HepG2 (cell line): Measurements from ENCODE around the gene LEMD2. TPM values are rescaled to one million over a fixed set of nuclear protein-coding genes. Genes with fewer than 3 reads are reported as not detected.

Experiments used
- AFF4 ChIP-seq: sonication (generic); formaldehyde crosslinking; IDR thresholded peaks from 2 replicates; pipeline ENCODE4 v1.4.0; 2020; ENCODE audit warnings: missing genetic modification reagents
- BCLAF1 ChIP-seq: fragments of 450-650 bp; IDR thresholded peaks from 2 replicates; pipeline ENCODE4 v1.6.1; 2017; ENCODE audit warnings: mild to moderate bottlenecking
- DPF2 ChIP-seq: sonication (generic); formaldehyde crosslinking; IDR thresholded peaks from 2 replicates; pipeline ENCODE4 v1.4.0; 2020; ENCODE audit warnings: mild to moderate bottlenecking, low read depth, missing genetic modification reagents, borderline replicate concordance
- FIP1L1 ChIP-seq: fragments of 200-400 bp; formaldehyde crosslinking; IDR thresholded peaks from 2 replicates; pipeline ENCODE4 v1.6.1; 2018; ENCODE audit warnings: low read depth, mild to moderate bottlenecking, low read length, moderate library complexity, borderline replicate concordance; ENCODE audit not compliant: insufficient read depth
- GABPA ChIP-seq, 2 experiments: IDR thresholded peaks; 2 replicates each; pipeline ENCODE4 v1.6.1; 2011 to 2016; ENCODE audit warnings: low read depth in 2 of 2, low read length in 1 of 2, missing biosample characterization in 1 of 2, missing genetic modification characterization in 1 of 2
- HOXA3 ChIP-seq: sonication (generic); formaldehyde crosslinking; IDR thresholded peaks from 2 replicates; pipeline ENCODE4 v1.5.0; 2020; ENCODE audit warnings: missing genetic modification reagents
- ISL2 ChIP-seq: sonication (generic); formaldehyde crosslinking; IDR thresholded peaks from 2 replicates; pipeline ENCODE4 v1.5.0; 2020; ENCODE audit warnings: missing genetic modification reagents
- KDM3A ChIP-seq: IDR thresholded peaks from 2 replicates; pipeline ENCODE4 v1.6.1; 2018; ENCODE audit warnings: low read depth, missing compliant biosample characterization
- MED1 ChIP-seq: sonication (generic); formaldehyde crosslinking; IDR thresholded peaks from 2 replicates; pipeline ENCODE4 v1.4.0; 2020; ENCODE audit warnings: missing genetic modification reagents
- MED13 ChIP-seq: sonication (generic); formaldehyde crosslinking; IDR thresholded peaks from 2 replicates; pipeline ENCODE4 v1.5.0; 2020; ENCODE audit warnings: missing genetic modification reagents
- MIER2 ChIP-seq: IDR thresholded peaks from 2 replicates; pipeline ENCODE4 v1.6.1; 2016; ENCODE audit warnings: missing biosample characterization, missing genetic modification reagents
- PREB ChIP-seq: sonication (generic); formaldehyde crosslinking; IDR thresholded peaks from 2 replicates; pipeline ENCODE4 v1.4.0; 2020; ENCODE audit warnings: missing genetic modification reagents
- PRMT3 ChIP-seq: sonication (generic); formaldehyde crosslinking; IDR thresholded peaks from 2 replicates; pipeline ENCODE4 v1.8.1; 2022; ENCODE audit warnings: low read depth, mild to moderate bottlenecking, moderate library complexity, missing genetic modification reagents, borderline replicate concordance
- SMAD9 ChIP-seq: sonication (generic); formaldehyde crosslinking; IDR thresholded peaks from 2 replicates; pipeline ENCODE4 v1.5.1; 2020; ENCODE audit warnings: mild to moderate bottlenecking, missing genetic modification reagents
- SSRP1 ChIP-seq: IDR thresholded peaks from 2 replicates; pipeline ENCODE4 v1.6.1; 2016; ENCODE audit warnings: control low read depth
- TEAD3 ChIP-seq: optimal IDR thresholded peaks from 2 replicates; pipeline ENCODE3; 2016; ENCODE audit warnings: borderline replicate concordance
- ZBTB8A ChIP-seq: sonication (generic); formaldehyde crosslinking; IDR thresholded peaks from 2 replicates; pipeline ENCODE4 v1.4.0; 2020; ENCODE audit warnings: mild to moderate bottlenecking, low read depth, missing genetic modification reagents, borderline replicate concordance
- ZNF484 ChIP-seq: sonication (generic); formaldehyde crosslinking; IDR thresholded peaks from 2 replicates; pipeline ENCODE4 v1.5.1; 2020; ENCODE audit warnings: mild to moderate bottlenecking, low read depth, missing genetic modification reagents, borderline replicate concordance
- ZNF496 ChIP-seq: sonication (generic); formaldehyde crosslinking; IDR thresholded peaks from 2 replicates; pipeline ENCODE4 v1.8.1; 2023; ENCODE audit warnings: mild to moderate bottlenecking, moderate library complexity, missing genetic modification reagents; ENCODE audit not compliant: insufficient replicate concordance
- ZNF550 ChIP-seq: sonication (generic); formaldehyde crosslinking; IDR thresholded peaks from 2 replicates; pipeline ENCODE4 v1.4.0; 2020; ENCODE audit warnings: mild to moderate bottlenecking, missing genetic modification reagents, borderline replicate concordance
- ZNF570 ChIP-seq: sonication (generic); formaldehyde crosslinking; IDR thresholded peaks from 2 replicates; pipeline ENCODE4 v1.4.0; 2020; ENCODE audit warnings: mild to moderate bottlenecking, missing genetic modification reagents, borderline replicate concordance
- ZNF674 ChIP-seq: sonication (generic); formaldehyde crosslinking; IDR thresholded peaks from 2 replicates; pipeline ENCODE4 v1.5.0; 2020; ENCODE audit warnings: low read depth, mild to moderate bottlenecking, missing genetic modification reagents
- polyA plus RNA-seq, 8 experiments: library from polyadenylated mRNA; depleted of rRNA in 3 of 8; stranded (reverse) in 7 of 8; unstranded in 1 of 8; fragments of >200 nt; fragmentation: Illumina TruSeq in 4 of 8; extraction: Trizol in 4 of 8; gene quantifications; 2 replicates each; pipeline versions ENCODE4 v1.2.1 to v1.2.3, GENCODE V29; 2011 to 2016; ENCODE audit warnings: low read depth in 4 of 8, missing spikeins in 1 of 8, mixed read lengths in 1 of 8; ENCODE audit not compliant: insufficient read depth in 1 of 8
- total RNA-seq, 5 experiments: library from RNA; depleted of rRNA; stranded (reverse); fragments of >200 nt; fragmentation: Illumina TruSeq; extraction: Trizol; gene quantifications; 2 replicates each; pipeline ENCODE4 v1.2.3, GENCODE V29; 2016; ENCODE audit warnings: low read depth in 1 of 5

LEMD2 gene
- total and polyA plus RNA-seq, 2 of the 13 experiments (the other 11 are each of a cell fraction or from before 2014, with no cell fraction given), result 45.2 to 62.9 TPM

- no peak for TF ChIP-seq SMAD9 (CRISPR knock-in tag)
- TF ChIP-seq ZNF570 (CRISPR knock-in tag), result no peak
- no peak for TF ChIP-seq BCLAF1
- no peak for TF ChIP-seq AFF4 (CRISPR knock-in tag)
- no peak for TF ChIP-seq ZNF484 (CRISPR knock-in tag)
- peak; percentile 89 for TF ChIP-seq MED1
- TF ChIP-seq HOXA3 (CRISPR knock-in tag), result peak; percentile 84
- TF ChIP-seq GABPA (IDR thresholded peaks at IDR 0.05; ENCODE audit: low read depth, low read length), result no peak
- TF ChIP-seq GABPA (CRISPR knock-in tag; IDR thresholded peaks at IDR 0.05; ENCODE audit: low read depth), result no peak; the same call in 1 of the 2 replicates
- no peak for TF ChIP-seq MED13 (CRISPR knock-in tag)
- no peak for TF ChIP-seq ZNF674
- peak; percentile 82 for TF ChIP-seq ISL2 (CRISPR knock-in tag)
- peak; percentile 62; the same call in 1 of the 2 replicates for TF ChIP-seq DPF2 (CRISPR knock-in tag)
- TF ChIP-seq PREB (CRISPR knock-in tag), result no peak
- TF ChIP-seq ZNF496 (CRISPR knock-in tag), result no peak
- peak; percentile 82; the same call in 1 of the 2 replicates for TF ChIP-seq SSRP1 (CRISPR knock-in tag)
- no peak for TF ChIP-seq FIP1L1
- no peak for TF ChIP-seq ZBTB8A (CRISPR knock-in tag)
- peak; percentile 92 for TF ChIP-seq KDM3A (CRISPR knock-in tag)
- TF ChIP-seq PRMT3 (CRISPR knock-in tag), result no peak
- TF ChIP-seq ZNF550, result 0 out of 2 replicates have a peak, but pooled peaks have one; percentile 77
- peak; percentile 55; the same call in 1 of the 2 replicates for TF ChIP-seq MIER2 (CRISPR knock-in tag)
- peak; percentile 74 for TF ChIP-seq TEAD3
These were observed 26.9 kb downstream of the LEMD2 start (continued) for GRCh38 chr6:33761922-33762629.
